Endothelial cell of umbilical vein (primary cell): Measurements from ENCODE around the gene SRCIN1. TPM values are rescaled to one million over a fixed set of nuclear protein-coding genes. Genes with fewer than 3 reads are reported as not detected.

Source experiments
- BruUV-seq: library from RNA; stranded (reverse); fragments of 400-500 nt; replicated peaks from 2 replicates; lab custom pipeline; 2021; lab: Mats Ljungman, UMichigan
- CTCF ChIA-PET: fragments of 300-600, 350-600 bp; sonication (Branson Sonifier 250); formaldehyde crosslinking; loops from one replicate; lab custom pipeline; 2021; ENCODE audit warnings: antibody characterized with exemption, inconsistent platforms; lab: Charles Lee
- POLR2A ChIA-PET: fragments of 300-600, 350-600 bp; sonication (Branson Sonifier 250); formaldehyde crosslinking; loops from one replicate; lab custom pipeline; 2021; ENCODE audit warnings: antibody characterized with exemption, inconsistent platforms; lab: Charles Lee
- DNase-seq: peaks from one replicate; pipeline ENCODE4 v3.0.0-alpha.2; 2011; ENCODE audit warnings: low read depth, low spot score
- FAIRE-seq: peaks from 2 replicates; lab custom pipeline; 2011; peaks lifted over from hg19 to GRCh38; lab: Jason Lieb, UNC
- H2AFZ ChIP-seq: 2 replicates; pipeline ENCODE4 v1.6.0; 2012; ENCODE audit warnings: low read depth, low read length, control low read depth, inconsistent platforms
- H3K27ac ChIP-seq: 2 replicates; pipeline ENCODE4 v1.5.1; 2011; ENCODE audit warnings: low read depth, mild to moderate bottlenecking, control low read depth, low read length, moderate library complexity; ENCODE audit not compliant: insufficient read depth
- H3K27me3 ChIP-seq, 2 experiments: 2 replicates each; pipeline versions ENCODE4 v1.6.0 to v1.6.1; 2011; ENCODE audit warnings: low read length in 2 of 2, mixed read lengths in 1 of 2; ENCODE audit not compliant: control insufficient read depth in 2 of 2, insufficient read depth in 2 of 2
- H3K36me3 ChIP-seq, 2 experiments: 2 replicates in 1 of 2; 3 replicates in 1 of 2; pipeline ENCODE4 v1.5.1; 2011; ENCODE audit warnings: low read length in 2 of 2, mild to moderate bottlenecking in 1 of 2, moderate library complexity in 1 of 2; ENCODE audit not compliant: control insufficient read depth in 2 of 2, insufficient read depth in 2 of 2; ENCODE audit errors: extremely low read depth in 1 of 2
- H3K4me1 ChIP-seq: 3 replicates; pipeline ENCODE4 v1.5.1; 2011; ENCODE audit warnings: mild to moderate bottlenecking, low read length; ENCODE audit not compliant: control insufficient read depth, insufficient read depth; ENCODE audit errors: extremely low read depth
- H3K4me2 ChIP-seq: 2 replicates; pipeline ENCODE4 v1.6.1; 2011; ENCODE audit warnings: low read length, control low read depth, mixed read lengths; ENCODE audit not compliant: insufficient read depth
- H3K4me3 ChIP-seq, 3 experiments: fragments of 200-600 bp in 1 of 3; sonication (generic), shearing (Covaris generic) in 1 of 3; replicated peaks in 1 of 3; 2 replicates each; pipeline ENCODE4 v1.5.1; 2011 to 2016; ENCODE audit warnings: control low read depth in 3 of 3, low read length in 3 of 3, mild to moderate bottlenecking in 2 of 3, inconsistent platforms in 1 of 3, low read depth in 1 of 3, moderate library complexity in 1 of 3; ENCODE audit not compliant: insufficient read depth in 1 of 3
- H3K79me2 ChIP-seq: 2 replicates; pipeline ENCODE4 v1.6.0; 2012; ENCODE audit warnings: low read length, inconsistent platforms; ENCODE audit not compliant: control insufficient read depth, insufficient read depth
- H3K9ac ChIP-seq: replicated peaks from 2 replicates; pipeline ENCODE3; 2011; ENCODE audit warnings: low read length, control low read depth; ENCODE audit not compliant: insufficient read depth; ENCODE audit errors: extremely low read depth
- H3K9me1 ChIP-seq: replicated peaks from 3 replicates; pipeline ENCODE4 v1.6.0; 2011; ENCODE audit warnings: mild to moderate bottlenecking, low read length; ENCODE audit not compliant: control insufficient read depth, insufficient read depth; ENCODE audit errors: extremely low read depth
- H3K9me3 ChIP-seq: replicated peaks from 2 replicates; pipeline ENCODE4 v1.5.1; 2012; ENCODE audit warnings: low read length, inconsistent platforms; ENCODE audit not compliant: control insufficient read depth, insufficient read depth
- H4K20me1 ChIP-seq: replicated peaks from 2 replicates; pipeline ENCODE3; 2011; ENCODE audit warnings: mild to moderate bottlenecking, low read length; ENCODE audit not compliant: control insufficient read depth, insufficient read depth; ENCODE audit errors: extremely low read depth
- EZH2 ChIP-seq: IDR thresholded peaks from 2 replicates; pipeline ENCODE4 v1.6.1; 2012; ENCODE audit warnings: borderline replicate concordance, low read depth, mild to moderate bottlenecking, moderate library complexity, low read length, inconsistent platforms; ENCODE audit not compliant: severe bottlenecking
- FOS ChIP-seq: IDR thresholded peaks from 2 replicates; pipeline ENCODE4 v1.6.1; 2011; ENCODE audit warnings: mild to moderate bottlenecking, low read length, moderate library complexity, borderline replicate concordance; ENCODE audit not compliant: insufficient read depth
- GATA2 ChIP-seq: IDR thresholded peaks from 2 replicates; pipeline ENCODE4 v1.7.0; 2011; ENCODE audit warnings: low read depth, mild to moderate bottlenecking, moderate library complexity, mixed read lengths, low read length; ENCODE audit not compliant: insufficient read length, insufficient read depth
- JUN ChIP-seq: IDR thresholded peaks from 2 replicates; pipeline ENCODE4 v1.6.1; 2011; ENCODE audit warnings: borderline replicate concordance, low read depth; ENCODE audit not compliant: insufficient read length, insufficient read depth
- MYC ChIP-seq: IDR thresholded peaks from one replicate; pipeline ENCODE4 v1.6.1; 2011; ENCODE audit warnings: mild to moderate bottlenecking, low read depth, low read length
- POLR2A ChIP-seq: IDR thresholded peaks from 2 replicates; pipeline ENCODE4 v1.6.1; 2012; ENCODE audit warnings: low read depth, mild to moderate bottlenecking, control low read depth, low read length
- POLR2AphosphoS5 ChIP-seq: IDR thresholded peaks from 2 replicates; pipeline ENCODE4 v1.6.1; 2012; ENCODE audit warnings: low read depth, mild to moderate bottlenecking, control low read depth, low read length, moderate library complexity; ENCODE audit not compliant: insufficient read depth
- dilution Hi-C: fragments of 300-500 bp; cut with MboI; formaldehyde crosslinking; loops from one replicate; pipeline ENCODE4 v1.15.0; 2019; ENCODE audit warnings: low sequenced_read_pairs; ENCODE audit not compliant: extremely low pct_ligation_motif_present
- intact Hi-C: fragments of 100-400 bp; cut with micrococcal nuclease; formaldehyde crosslinking; loops from one replicate; pipeline ENCODE4 v1.10.0; 2022
- polyA plus RNA-seq, 4 experiments: library from polyadenylated mRNA; depleted of rRNA in 3 of 4; stranded (reverse) in 3 of 4; unstranded in 1 of 4; fragments of >200 nt; gene quantifications; 2 replicates each; pipeline versions ENCODE4 v1.2.1 to v1.2.3, GENCODE V29; 2011 to 2012; ENCODE audit warnings: missing spikeins in 1 of 4
- total RNA-seq: library from RNA; stranded (reverse); gene quantifications from 2 replicates; pipeline ENCODE4 v1.2.3, GENCODE V29; 2021
- TF ChIP-seq, protein P1 (sequence below): IDR thresholded peaks from 2 replicates; pipeline ENCODE4 v1.6.1; 2011; ENCODE audit not compliant: insufficient read depth, insufficient read length
- TF ChIP-seq, protein P2 (sequence below), 2 donors: IDR thresholded peaks; 1 replicate in 1 of 2; 2 replicates in 1 of 2; pipeline ENCODE4 v1.5.1; 2011; ENCODE audit warnings: low read length in 2 of 2, mild to moderate bottlenecking in 2 of 2, moderate library complexity in 2 of 2, control low read depth in 1 of 2, inconsistent platforms in 1 of 2, low read depth in 1 of 2; ENCODE audit not compliant: insufficient read depth in 1 of 2; ENCODE audit errors: extremely low read depth in 1 of 2

SRCIN1 gene
- total and polyA plus RNA-seq, 2 donors (not counting 3 experiments of a cell fraction or from before 2014, with no cell fraction given) = 0.15 to 0.35 TPM

DNA sequence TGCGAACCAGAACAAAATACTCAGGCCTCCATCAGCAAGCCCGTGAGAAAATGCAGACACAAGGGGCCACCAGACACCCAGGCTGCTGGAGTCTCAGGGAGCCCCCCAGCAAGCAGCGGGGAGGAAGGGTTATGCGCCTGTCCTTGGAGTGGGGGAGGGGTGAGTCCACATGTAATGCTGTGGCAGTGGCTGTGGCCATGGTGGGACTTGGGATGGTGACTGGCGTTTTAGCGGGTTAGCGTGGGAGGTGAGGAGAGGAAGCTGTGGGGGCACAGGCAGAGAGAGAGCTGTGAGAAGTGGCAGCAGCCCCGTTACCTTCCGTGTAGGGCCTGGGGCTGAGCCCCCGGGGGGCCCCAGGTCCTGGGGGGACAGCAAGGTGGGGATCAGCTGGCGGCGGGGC is 58.3 kb downstream of the SRCIN1 start:
- Histone ChIP-seq H3K4me3 (no peak overlapping the region), H3K9ac (no peak overlapping the region), H3K4me1 (no peaks in the 10 kb centered on the region), H3K27me3 (no peaks in the 10 kb centered on the region), H3K27ac (no peak overlapping the region), H3K4me2 (no peak overlapping the region), H4K20me1 (no peaks in the 10 kb centered on the region), H2AFZ (no peak overlapping the region), H3K36me3 (no peaks in the 10 kb centered on the region), H3K79me2 (no peaks in the 10 kb centered on the region), H3K9me3 (no peaks in the 10 kb centered on the region), H3K9me1 (no peaks in the 10 kb centered on the region)
- FAIRE-seq (no peak), DNase-seq (no peak)
- no TSS peak for BruUV-seq
- intact Hi-C loops (no loop called here), dilution Hi-C loops (no loop called here)
- TF ChIP-seq POLR2A = no peak
- no peak for TF ChIP-seq FOS
- no peak for TF ChIP-seq JUN
- no peak for TF ChIP-seq POLR2AphosphoS5
- no peak for TF ChIP-seq GATA2
- TF ChIP-seq, protein P1, sequence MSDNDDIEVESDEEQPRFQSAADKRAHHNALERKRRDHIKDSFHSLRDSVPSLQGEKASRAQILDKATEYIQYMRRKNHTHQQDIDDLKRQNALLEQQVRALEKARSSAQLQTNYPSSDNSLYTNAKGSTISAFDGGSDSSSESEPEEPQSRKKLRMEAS = no peak
- TF ChIP-seq, protein P2, sequence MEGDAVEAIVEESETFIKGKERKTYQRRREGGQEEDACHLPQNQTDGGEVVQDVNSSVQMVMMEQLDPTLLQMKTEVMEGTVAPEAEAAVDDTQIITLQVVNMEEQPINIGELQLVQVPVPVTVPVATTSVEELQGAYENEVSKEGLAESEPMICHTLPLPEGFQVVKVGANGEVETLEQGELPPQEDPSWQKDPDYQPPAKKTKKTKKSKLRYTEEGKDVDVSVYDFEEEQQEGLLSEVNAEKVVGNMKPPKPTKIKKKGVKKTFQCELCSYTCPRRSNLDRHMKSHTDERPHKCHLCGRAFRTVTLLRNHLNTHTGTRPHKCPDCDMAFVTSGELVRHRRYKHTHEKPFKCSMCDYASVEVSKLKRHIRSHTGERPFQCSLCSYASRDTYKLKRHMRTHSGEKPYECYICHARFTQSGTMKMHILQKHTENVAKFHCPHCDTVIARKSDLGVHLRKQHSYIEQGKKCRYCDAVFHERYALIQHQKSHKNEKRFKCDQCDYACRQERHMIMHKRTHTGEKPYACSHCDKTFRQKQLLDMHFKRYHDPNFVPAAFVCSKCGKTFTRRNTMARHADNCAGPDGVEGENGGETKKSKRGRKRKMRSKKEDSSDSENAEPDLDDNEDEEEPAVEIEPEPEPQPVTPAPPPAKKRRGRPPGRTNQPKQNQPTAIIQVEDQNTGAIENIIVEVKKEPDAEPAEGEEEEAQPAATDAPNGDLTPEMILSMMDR (IDR thresholded peaks at IDR 0.05; ENCODE audit: extremely low read depth in 1 of 2, insufficient read depth in 1 of 2, low read depth in 1 of 2, low read length in 2 of 2) = no peak
- no peak for TF ChIP-seq EZH2
- TF ChIP-seq MYC = no peak
- CTCF ChIA-PET = interaction anchor here (1.3 to 6.7 kb wide), 4 partner anchors 10 to 116 kb away, joined by 3 to 40 read pairs (median 13); no protein-coding TSS in a partner anchor
- POLR2A ChIA-PET = no interaction called here
